HL-60 (cell line): ENCODE results near the gene ABL1.
"Not testable (repeated sequence)": the region's sequence is repeated elsewhere in the genome, so short reads cannot be mapped to it uniquely, and the experiment has no call there.

Experiments
- DNase-seq, 2 experiments: peaks; one replicate each; pipeline ENCODE4 v3.0.0-alpha.2; 2010 to 2020; ENCODE audit warnings: low read depth in 1 of 2, low spot score in 1 of 2
- H3K27ac ChIP-seq: fragments of 250-450 bp; sonication (Bioruptor Pico); replicated peaks from 2 replicates; pipeline ENCODE4 v1.5.1; 2020; ENCODE audit warnings: mild to moderate bottlenecking, moderate library complexity
- H3K27me3 ChIP-seq: fragments of 250-450 bp; sonication (Bioruptor Pico); 2 replicates; pipeline ENCODE4 v1.5.1; 2021; ENCODE audit warnings: mild to moderate bottlenecking, moderate library complexity; ENCODE audit not compliant: insufficient read depth, poor library complexity, severe bottlenecking
- H3K4me3 ChIP-seq: replicated peaks from 2 replicates; pipeline ENCODE4 v1.5.1; 2011; ENCODE audit warnings: mild to moderate bottlenecking, control low read depth, low read length; ENCODE audit not compliant: insufficient read depth
- GABPA ChIP-seq: IDR thresholded peaks from 2 replicates; pipeline ENCODE4 v1.6.1; 2012; ENCODE audit warnings: low read depth
- POLR2AphosphoS5 ChIP-seq: IDR thresholded peaks from 2 replicates; pipeline ENCODE4 v1.6.1; 2012; ENCODE audit warnings: low read depth
- SPI1 ChIP-seq: IDR thresholded peaks from 2 replicates; pipeline ENCODE4 v1.6.1; 2012; ENCODE audit warnings: low read depth, mild to moderate bottlenecking, borderline replicate concordance
- TF ChIP-seq, protein P1 (sequence below): IDR thresholded peaks from 2 replicates; pipeline ENCODE4 v1.6.1; 2012; ENCODE audit warnings: low read depth; ENCODE audit not compliant: insufficient replicate concordance
- TF ChIP-seq, protein P2 (sequence below): IDR thresholded peaks from one replicate; pipeline ENCODE4 v1.5.1; 2011; ENCODE audit warnings: low read length, control low read depth, inconsistent platforms; ENCODE audit not compliant: insufficient read depth

Gene ABL1

DNA sequence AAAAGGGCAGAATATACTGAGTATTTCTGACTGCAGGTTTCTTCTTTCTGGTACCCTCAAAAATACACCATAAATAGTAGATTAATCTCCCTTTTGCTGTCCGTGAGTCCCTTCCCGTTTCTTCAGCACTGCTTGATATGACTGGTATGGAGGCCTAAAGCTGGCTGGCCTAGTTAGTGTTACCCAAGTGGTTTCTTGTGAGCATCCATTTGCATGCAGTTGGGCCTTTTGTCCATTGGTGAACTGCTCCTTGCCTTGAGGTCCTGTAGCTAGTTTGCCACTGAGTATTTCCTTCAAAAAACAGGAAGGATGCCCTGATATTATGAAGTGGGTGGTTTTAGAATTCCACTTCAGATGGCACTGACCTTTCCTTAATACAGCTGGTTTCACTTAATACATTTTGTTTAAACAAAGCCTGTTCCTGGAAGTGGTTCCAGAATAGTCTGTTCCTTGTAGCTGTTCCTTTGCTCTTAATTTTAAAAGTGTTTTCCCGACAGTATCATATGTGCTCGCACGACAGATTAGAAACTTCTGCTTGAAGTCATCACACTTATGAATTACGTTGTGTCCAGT lies 40.0 kb upstream of the ABL1 start:
- no peak overlapping the region for H3K4me3 ChIP-seq
- no peak for DNase-seq
- no peaks in the 10 kb centered on the region for H3K27me3 ChIP-seq
- TF ChIP-seq, protein P1, sequence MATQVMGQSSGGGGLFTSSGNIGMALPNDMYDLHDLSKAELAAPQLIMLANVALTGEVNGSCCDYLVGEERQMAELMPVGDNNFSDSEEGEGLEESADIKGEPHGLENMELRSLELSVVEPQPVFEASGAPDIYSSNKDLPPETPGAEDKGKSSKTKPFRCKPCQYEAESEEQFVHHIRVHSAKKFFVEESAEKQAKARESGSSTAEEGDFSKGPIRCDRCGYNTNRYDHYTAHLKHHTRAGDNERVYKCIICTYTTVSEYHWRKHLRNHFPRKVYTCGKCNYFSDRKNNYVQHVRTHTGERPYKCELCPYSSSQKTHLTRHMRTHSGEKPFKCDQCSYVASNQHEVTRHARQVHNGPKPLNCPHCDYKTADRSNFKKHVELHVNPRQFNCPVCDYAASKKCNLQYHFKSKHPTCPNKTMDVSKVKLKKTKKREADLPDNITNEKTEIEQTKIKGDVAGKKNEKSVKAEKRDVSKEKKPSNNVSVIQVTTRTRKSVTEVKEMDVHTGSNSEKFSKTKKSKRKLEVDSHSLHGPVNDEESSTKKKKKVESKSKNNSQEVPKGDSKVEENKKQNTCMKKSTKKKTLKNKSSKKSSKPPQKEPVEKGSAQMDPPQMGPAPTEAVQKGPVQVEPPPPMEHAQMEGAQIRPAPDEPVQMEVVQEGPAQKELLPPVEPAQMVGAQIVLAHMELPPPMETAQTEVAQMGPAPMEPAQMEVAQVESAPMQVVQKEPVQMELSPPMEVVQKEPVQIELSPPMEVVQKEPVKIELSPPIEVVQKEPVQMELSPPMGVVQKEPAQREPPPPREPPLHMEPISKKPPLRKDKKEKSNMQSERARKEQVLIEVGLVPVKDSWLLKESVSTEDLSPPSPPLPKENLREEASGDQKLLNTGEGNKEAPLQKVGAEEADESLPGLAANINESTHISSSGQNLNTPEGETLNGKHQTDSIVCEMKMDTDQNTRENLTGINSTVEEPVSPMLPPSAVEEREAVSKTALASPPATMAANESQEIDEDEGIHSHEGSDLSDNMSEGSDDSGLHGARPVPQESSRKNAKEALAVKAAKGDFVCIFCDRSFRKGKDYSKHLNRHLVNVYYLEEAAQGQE, result no peak
- TF ChIP-seq, protein P2, sequence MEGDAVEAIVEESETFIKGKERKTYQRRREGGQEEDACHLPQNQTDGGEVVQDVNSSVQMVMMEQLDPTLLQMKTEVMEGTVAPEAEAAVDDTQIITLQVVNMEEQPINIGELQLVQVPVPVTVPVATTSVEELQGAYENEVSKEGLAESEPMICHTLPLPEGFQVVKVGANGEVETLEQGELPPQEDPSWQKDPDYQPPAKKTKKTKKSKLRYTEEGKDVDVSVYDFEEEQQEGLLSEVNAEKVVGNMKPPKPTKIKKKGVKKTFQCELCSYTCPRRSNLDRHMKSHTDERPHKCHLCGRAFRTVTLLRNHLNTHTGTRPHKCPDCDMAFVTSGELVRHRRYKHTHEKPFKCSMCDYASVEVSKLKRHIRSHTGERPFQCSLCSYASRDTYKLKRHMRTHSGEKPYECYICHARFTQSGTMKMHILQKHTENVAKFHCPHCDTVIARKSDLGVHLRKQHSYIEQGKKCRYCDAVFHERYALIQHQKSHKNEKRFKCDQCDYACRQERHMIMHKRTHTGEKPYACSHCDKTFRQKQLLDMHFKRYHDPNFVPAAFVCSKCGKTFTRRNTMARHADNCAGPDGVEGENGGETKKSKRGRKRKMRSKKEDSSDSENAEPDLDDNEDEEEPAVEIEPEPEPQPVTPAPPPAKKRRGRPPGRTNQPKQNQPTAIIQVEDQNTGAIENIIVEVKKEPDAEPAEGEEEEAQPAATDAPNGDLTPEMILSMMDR, result no peak
- TF ChIP-seq SPI1 (no peak), GABPA (no peak), POLR2AphosphoS5 (no peak)
- no peak overlapping the region for H3K27ac ChIP-seq

DNA sequence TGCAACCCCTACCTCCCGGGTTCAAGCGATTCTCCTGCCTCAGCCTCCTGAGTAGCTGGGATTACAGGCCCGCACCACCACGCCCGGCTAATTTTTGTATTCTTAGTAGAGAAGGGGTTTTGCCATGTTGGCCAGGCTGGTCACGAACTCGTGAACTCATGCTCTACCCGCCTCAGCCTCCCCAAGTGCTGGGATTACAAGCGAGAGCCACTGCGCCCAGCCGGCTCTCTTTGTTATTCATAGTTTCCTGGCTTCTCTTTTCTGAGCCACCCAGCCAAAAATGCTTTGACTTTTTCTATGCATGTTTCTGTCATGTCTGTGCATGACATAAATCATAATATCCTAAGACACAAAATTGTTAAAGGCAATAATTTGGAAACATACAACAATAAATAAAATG lies 31.9 kb upstream of the ABL1 start:
- H3K27me3 ChIP-seq, DNase-seq, H3K27ac ChIP-seq, H3K4me3 ChIP-seq: not testable (repeated sequence)

DNA sequence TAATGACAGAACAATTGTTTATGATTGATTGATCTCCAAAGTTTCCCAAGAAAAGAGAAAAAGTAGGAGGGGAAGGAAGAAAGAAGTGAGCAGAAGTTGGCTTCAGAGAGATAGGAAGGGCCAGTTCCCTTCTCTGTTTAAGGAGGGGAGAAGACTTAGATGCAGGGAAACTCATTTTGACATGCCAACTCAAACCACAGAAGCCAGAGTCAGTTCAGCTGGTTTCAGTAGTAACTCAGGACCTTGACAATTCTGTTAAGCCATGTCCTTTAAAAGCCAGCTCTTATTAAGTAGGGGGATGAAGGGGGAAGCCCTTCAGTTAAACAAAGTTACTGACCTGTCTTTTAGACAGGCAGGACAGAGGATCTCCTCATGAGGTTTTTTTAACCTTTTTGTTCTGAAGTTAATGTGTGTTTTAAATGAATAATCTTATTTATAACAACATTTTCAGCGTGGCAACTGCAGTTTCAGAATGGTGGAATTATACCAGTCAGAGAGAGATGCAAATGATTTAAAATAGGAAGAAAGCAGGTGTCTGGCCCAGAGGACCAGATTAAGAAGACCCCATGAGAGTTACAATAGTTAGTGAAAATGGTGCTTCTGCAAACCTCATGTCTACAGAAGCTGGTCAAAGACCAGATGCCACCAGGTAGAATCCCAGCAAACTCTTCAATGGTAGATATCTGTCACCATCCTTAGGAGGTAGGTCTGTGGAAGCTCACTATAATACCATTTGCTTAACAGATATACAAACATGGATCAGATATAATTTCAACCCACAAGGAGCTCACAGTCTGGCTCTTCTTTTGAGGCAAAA lies 29.3 kb upstream of the ABL1 start:
- Histone ChIP-seq H3K4me3 (no peak overlapping the region), H3K27me3 (no peaks in the 10 kb centered on the region), H3K27ac (no peak overlapping the region)
- peak in 1 of 2 experiments; percentile 42 for DNase-seq
- TF ChIP-seq, protein P1, result no peak
- TF ChIP-seq POLR2AphosphoS5 (no peak), GABPA (no peak), SPI1 (no peak; the same call in 1 of the 2 replicates)
- TF ChIP-seq, protein P2, result no peak

DNA sequence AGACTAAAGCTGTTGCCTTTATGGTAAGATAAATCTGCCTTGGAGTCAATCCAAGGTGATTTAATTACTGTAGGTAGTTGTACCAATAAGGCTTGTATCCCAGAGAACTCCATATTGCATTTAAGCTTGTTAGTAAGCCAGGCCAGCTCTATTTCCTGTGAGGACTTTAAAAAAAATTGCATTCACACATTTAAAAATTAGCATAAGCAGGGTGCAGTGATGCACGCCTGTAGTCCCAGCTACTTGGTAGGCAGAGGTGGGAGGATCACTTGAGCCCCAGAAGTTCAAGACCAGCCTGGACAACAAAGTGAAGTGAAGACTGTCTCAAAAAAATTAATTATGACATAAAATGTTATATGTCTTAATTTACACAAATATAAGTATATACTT lies 28.7 kb upstream of the ABL1 start:
- TF ChIP-seq SPI1 (no peak), GABPA (no peak), POLR2AphosphoS5 (no peak)
- TF ChIP-seq, protein P1, result no peak
- TF ChIP-seq, protein P2, result no peak
- no peak overlapping the region for H3K4me3 ChIP-seq
- DNase-seq, result no peak
- H3K27me3 ChIP-seq, result no peaks in the 10 kb centered on the region
- H3K27ac ChIP-seq, result no peak overlapping the region
